Neural crest cell (in vitro differentiated cells): ENCODE measurements around the gene FBXW2. TPM values are rescaled to one million over a fixed set of nuclear protein-coding genes. Genes with fewer than 3 reads are reported as not detected.
A peak's percentile ranks its signal among the peaks of the same experiment; 100 is the strongest.
"Not testable (repeated sequence)": the region's sequence is repeated elsewhere in the genome, so short reads cannot be mapped to it uniquely, and the experiment has no call there.

Experiments used
- DNase-seq: peaks from one replicate; pipeline ENCODE4 v3.0.0; 2021; ENCODE audit warnings: low read depth, mixed read lengths, low spot score
- H3K27ac Mint-ChIP-seq: one replicate; pipeline ENCODE4 v1.8.0; 2021; ENCODE audit warnings: mild to moderate bottlenecking, mixed read lengths; ENCODE audit not compliant: unreplicated experiment
- H3K27me3 Mint-ChIP-seq: 2 replicates; pipeline ENCODE4 v1.8.0; 2021; ENCODE audit warnings: low read depth, mild to moderate bottlenecking, mixed read lengths
- H3K36me3 Mint-ChIP-seq: 2 replicates; pipeline ENCODE4 v1.8.0; 2021; ENCODE audit warnings: low read depth, mild to moderate bottlenecking, mixed read lengths
- H3K4me1 Mint-ChIP-seq: 2 replicates; pipeline ENCODE4 v1.8.0; 2021; ENCODE audit warnings: mixed read lengths
- H3K4me3 Mint-ChIP-seq: one replicate; pipeline ENCODE4 v1.8.0; 2021; ENCODE audit warnings: mild to moderate bottlenecking, mixed read lengths
- H3K9me3 Mint-ChIP-seq: 2 replicates; pipeline ENCODE4 v1.8.0; 2021; ENCODE audit warnings: mixed read lengths
- total RNA-seq: library from RNA; stranded (reverse); gene quantifications from 2 replicates; pipeline ENCODE4 v1.2.1, GENCODE V29; 2021
- TF ChIP-seq, protein P1 (sequence below): fragments of 200-600 bp; sonication (generic); conservative IDR thresholded peaks from 2 replicates; pipeline ENCODE4 v1.5.0; 2021; ENCODE audit warnings: antibody characterized with exemption, mild to moderate bottlenecking

FBXW2 gene
- total RNA-seq, 1 donor from 2014 or later = 63.3 TPM

- Mint-ChIP-seq H3K9me3 (no peaks in the 10 kb centered on the region), H3K36me3 (peaks cover 20% of the 10 kb centered on the region), H3K27ac (no peak overlapping the region), H3K4me1 (no peaks in the 10 kb centered on the region), H3K27me3 (no peaks in the 10 kb centered on the region), H3K4me3 (no peak overlapping the region)
- TF ChIP-seq, protein P1, sequence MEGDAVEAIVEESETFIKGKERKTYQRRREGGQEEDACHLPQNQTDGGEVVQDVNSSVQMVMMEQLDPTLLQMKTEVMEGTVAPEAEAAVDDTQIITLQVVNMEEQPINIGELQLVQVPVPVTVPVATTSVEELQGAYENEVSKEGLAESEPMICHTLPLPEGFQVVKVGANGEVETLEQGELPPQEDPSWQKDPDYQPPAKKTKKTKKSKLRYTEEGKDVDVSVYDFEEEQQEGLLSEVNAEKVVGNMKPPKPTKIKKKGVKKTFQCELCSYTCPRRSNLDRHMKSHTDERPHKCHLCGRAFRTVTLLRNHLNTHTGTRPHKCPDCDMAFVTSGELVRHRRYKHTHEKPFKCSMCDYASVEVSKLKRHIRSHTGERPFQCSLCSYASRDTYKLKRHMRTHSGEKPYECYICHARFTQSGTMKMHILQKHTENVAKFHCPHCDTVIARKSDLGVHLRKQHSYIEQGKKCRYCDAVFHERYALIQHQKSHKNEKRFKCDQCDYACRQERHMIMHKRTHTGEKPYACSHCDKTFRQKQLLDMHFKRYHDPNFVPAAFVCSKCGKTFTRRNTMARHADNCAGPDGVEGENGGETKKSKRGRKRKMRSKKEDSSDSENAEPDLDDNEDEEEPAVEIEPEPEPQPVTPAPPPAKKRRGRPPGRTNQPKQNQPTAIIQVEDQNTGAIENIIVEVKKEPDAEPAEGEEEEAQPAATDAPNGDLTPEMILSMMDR = no peak
- DNase-seq = no peak
These were observed 21.9 kb upstream of the FBXW2 start for GRCh38 chr9:120815075-120815474.

GRCh38 chr9:120808931-120809330, 15.7 kb upstream of the FBXW2 start:
- no peak overlapping the region for H3K4me3 Mint-ChIP-seq
- no peak for DNase-seq
- peaks cover 18% of the 10 kb centered on the region for H3K9me3 Mint-ChIP-seq
- H3K27ac Mint-ChIP-seq = no peak overlapping the region
- TF ChIP-seq, protein P1 = no peak
- H3K36me3 Mint-ChIP-seq = peaks cover 44% of the 10 kb centered on the region
- no peaks in the 10 kb centered on the region for H3K27me3 Mint-ChIP-seq
- H3K4me1 Mint-ChIP-seq = no peaks in the 10 kb centered on the region

DNA sequence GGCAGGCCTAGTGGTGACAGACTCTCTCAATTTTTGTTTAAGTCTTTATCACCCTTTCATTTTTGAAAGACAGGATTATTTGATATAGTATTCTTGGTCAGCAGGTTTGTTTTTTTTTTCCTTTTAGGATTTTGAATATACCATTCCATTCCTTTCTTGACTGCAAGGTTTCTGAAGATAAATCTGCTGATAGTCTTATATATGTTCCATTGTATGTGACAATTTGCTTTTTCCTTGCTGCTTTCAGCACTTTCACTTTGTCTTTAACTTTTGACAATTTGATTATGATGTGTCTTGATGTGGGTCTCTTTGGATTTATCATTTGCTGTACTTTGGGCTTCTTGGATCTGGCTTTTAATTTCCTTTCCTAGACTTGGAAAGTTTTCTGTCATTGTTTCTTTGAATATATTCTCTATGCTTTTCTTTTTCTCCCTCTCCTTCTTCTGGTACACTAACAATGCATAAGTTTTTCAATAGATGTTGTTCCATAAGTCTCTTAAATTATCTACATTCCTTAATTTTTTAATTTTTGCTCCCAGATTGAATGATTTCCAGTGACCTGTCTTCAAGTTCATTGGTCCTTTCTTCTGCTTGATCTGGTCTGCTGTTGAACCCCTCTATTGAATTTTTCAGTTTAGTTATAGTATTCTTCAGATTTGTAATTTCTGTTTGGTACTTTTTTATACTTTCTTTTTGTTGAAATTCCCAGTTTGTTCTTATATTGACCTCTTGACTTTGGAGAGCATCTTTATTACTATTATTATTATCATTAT, 14.6 kb upstream of the FBXW2 start:
- Mint-ChIP-seq H3K9me3 (peaks cover 18% of the 10 kb centered on the region), H3K27me3 (no peaks in the 10 kb centered on the region), H3K4me1 (no peaks in the 10 kb centered on the region), H3K27ac (no peak overlapping the region), H3K36me3 (peaks cover 44% of the 10 kb centered on the region), H3K4me3 (no peak overlapping the region)
- TF ChIP-seq, protein P1 = no peak
- no peak for DNase-seq

DNA sequence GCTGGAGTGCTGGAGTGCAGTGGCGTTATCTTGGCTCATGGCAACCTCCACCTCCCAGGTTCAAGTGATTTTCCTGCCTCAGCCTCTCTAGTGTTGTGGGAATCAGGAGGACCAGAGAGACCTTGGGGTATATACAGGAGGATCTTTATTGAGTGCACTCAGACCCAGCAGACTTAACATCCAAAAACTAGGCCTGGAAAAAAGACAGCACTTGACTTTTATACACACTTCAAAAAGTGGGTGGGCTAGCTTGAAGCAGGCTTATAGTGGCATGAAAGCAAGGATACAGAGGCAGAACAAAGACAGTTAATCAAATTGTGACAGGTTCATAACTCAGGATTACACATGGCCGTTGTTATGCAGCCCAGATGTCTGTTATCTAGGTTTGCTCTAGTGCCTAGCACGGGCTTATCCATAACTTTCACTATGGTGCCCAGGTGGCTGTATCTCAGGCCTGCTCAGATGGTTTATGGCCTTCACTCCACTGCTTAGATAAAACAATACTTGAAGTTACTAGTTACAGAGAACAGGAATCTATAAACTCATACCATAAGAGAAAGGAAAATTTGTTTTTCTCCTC, 11.7 kb upstream of the FBXW2 start:
- H3K9me3 Mint-ChIP-seq = peaks cover 18% of the 10 kb centered on the region

DNA sequence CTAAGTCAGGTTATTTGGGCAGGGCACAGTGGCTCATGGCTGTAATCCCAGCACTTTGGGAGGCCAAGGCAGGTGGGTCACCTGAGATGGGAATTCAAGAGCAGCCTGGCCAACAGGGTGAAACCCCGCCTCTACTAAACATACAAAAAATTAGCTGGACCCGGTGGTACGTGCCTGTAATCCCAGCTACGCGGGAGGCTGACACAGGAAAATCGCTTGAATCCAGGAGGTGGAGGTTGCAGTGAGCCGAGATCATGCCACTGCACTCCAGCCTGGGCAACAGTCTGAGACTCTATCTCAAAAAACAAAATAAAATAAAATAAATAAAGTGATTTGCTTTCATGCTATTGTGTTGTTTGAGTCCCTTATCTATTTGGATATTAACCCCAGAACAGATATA, 8.2 kb upstream of the FBXW2 start:
- Mint-ChIP-seq H3K27ac (no peak overlapping the region), H3K4me3 (no peak overlapping the region), H3K4me1 (no peaks in the 10 kb centered on the region), H3K36me3 (peaks cover 15% of the 10 kb centered on the region), H3K27me3 (no peaks in the 10 kb centered on the region), H3K9me3 (peaks cover 10% of the 10 kb centered on the region)
- TF ChIP-seq, protein P1 = no peak
- no peak for DNase-seq

More for the DNA sequence above, 11.7 kb upstream of the FBXW2 start:
- H3K4me1 Mint-ChIP-seq, H3K27me3 Mint-ChIP-seq, H3K27ac Mint-ChIP-seq, H3K4me3 Mint-ChIP-seq, DNase-seq: not testable (repeated sequence)
- H3K36me3 Mint-ChIP-seq = peaks cover 39% of the 10 kb centered on the region

DNA sequence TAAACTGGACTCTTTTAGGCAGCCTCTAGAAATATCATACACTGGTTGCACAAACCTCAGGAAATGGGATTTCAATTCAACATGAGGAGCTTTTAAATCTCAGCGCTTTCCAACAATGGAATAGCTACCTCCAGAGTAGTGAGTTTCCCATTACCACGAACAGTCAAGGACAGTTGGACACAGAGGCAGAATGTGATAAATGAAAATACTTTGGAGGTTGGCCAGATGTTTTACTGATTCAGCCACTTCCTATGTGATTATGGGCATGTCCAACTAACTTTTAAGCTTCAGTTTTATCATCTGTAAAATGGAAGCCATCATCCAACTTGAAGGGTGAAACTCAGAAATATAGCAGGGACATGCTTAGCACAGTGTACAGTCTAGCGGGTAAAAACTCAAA, 2.1 kb downstream of the FBXW2 start:
- no peak for DNase-seq
- TF ChIP-seq, protein P1 = no peak
- Mint-ChIP-seq H3K27ac (no peak overlapping the region), H3K4me1 (peaks cover 43% of the 10 kb centered on the region), H3K27me3 (no peaks in the 10 kb centered on the region), H3K36me3 (peaks cover 2% of the 10 kb centered on the region), H3K9me3 (no peaks in the 10 kb centered on the region), H3K4me3 (peak overlapping the region; percentile 91)
